ENCODE results near the gene CTXND2.
"Not testable (repeated sequence)": the region's sequence is repeated elsewhere in the genome, so short reads cannot be mapped to it uniquely, and the experiment has no call there.

Gene CTXND2

DNA sequence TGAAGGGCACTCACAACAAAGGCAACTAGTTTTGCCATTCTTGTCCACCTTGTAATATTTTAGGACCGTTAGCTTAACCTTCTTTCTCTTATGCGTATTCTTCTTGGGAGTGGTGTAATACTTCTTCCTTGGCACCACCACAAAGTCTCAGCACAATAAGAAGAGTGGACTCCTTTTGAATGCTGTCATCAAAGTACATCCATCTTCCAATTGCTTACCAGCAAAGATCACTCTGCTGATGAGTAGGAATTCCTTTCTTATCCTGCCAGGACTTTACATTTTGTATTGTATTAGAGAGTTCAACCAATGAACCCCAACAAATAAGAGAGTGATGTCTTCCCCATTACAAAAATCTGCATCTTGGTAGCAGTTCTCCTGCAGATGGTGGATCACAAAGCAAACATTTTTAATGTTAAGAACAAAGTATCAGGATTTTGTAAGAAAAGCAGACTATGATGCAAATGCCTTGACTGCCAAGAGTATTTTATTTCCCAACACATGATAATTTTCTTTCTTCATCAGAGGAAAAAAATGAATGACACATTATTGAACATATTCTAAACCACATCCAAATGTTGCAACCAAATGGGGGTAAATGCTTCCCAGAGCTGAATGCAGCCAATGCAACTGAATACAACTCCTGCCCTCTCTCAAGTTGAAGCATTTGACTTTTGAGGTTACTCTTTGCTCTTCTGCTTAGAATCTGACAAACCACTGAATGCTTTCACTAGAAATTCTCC lies 5.4 kb upstream of the CTXND2 start:
- Histone ChIP-seq H3K27ac (peak overlapping the region; percentile 9), H3K36me3 (no peaks in the 10 kb centered on the region), H3K4me1 (ENCODE audit: control insufficient read depth in 1 of 2, insufficient read depth in 1 of 2, low read depth in 1 of 2, low read length in 1 of 2) (peaks cover 19 to 20% of the 10 kb centered on the region in 2 experiments), H3K4me3 (ENCODE audit: low read depth in 1 of 2, low read length in 1 of 2) (no peak overlapping the region), H3K27me3 (no peaks in the 10 kb centered on the region), H3K9me3 (no peaks in the 10 kb centered on the region)
- TF ChIP-seq CTCF (IDR thresholded peaks at IDR 0.05): no peak

- H3K27ac ChIP-seq; H3K9me3 ChIP-seq; H3K36me3 ChIP-seq; H3K4me3 ChIP-seq (ENCODE audit: low read depth in 1 of 2, low read length in 1 of 2); H3K27me3 ChIP-seq: not testable (repeated sequence)
- H3K4me1 ChIP-seq (ENCODE audit: control insufficient read depth in 1 of 2, insufficient read depth in 1 of 2, low read depth in 1 of 2, low read length in 1 of 2): peaks cover 11 to 12% of the 10 kb centered on the region in 2 experiments
Observed at GRCh38 chr1:150883121-150883520, 3.8 kb upstream of the CTXND2 start.

DNA sequence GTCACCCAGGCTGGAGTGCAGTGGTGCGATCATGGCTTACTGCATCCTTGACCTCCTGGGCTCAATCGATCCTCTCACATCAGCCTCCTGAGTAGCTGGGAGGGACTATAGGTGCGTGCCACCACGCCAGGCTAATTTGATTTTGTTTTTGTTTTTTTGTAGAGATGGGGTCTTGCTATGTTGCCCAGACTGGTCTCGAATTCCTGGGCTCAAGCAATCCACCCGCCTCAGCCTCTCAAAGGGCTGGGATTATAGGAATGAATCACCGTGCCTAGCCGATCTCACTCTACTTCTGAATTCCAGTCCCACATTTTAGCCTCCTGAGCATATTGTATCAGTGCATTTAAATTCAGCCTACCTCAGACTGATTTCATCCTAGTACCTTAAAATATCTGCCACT lies 1.8 kb downstream of the CTXND2 start:
- Histone ChIP-seq H3K4me1 (ENCODE audit: control insufficient read depth in 1 of 2, insufficient read depth in 1 of 2, low read depth in 1 of 2, low read length in 1 of 2) (no peaks in the 10 kb centered on the region), H3K27me3 (no peaks in the 10 kb centered on the region), H3K36me3 (no peaks in the 10 kb centered on the region), H3K4me3 (ENCODE audit: low read depth in 1 of 2, low read length in 1 of 2) (no peak overlapping the region), H3K9me3 (no peaks in the 10 kb centered on the region), H3K27ac (no peak overlapping the region)
- TF ChIP-seq CTCF (IDR thresholded peaks at IDR 0.05): no peak

- TF ChIP-seq CTCF (IDR thresholded peaks at IDR 0.05): no peak
- Histone ChIP-seq H3K27ac (no peak overlapping the region), H3K9me3 (no peaks in the 10 kb centered on the region), H3K27me3 (no peaks in the 10 kb centered on the region), H3K36me3 (no peaks in the 10 kb centered on the region), H3K4me1 (ENCODE audit: control insufficient read depth in 1 of 2, insufficient read depth in 1 of 2, low read depth in 1 of 2, low read length in 1 of 2) (no peaks in the 10 kb centered on the region), H3K4me3 (ENCODE audit: low read depth in 1 of 2, low read length in 1 of 2) (no peak overlapping the region)
Observed at GRCh38 chr1:150890033-150890416, 3.1 kb downstream of the CTXND2 start.

DNA sequence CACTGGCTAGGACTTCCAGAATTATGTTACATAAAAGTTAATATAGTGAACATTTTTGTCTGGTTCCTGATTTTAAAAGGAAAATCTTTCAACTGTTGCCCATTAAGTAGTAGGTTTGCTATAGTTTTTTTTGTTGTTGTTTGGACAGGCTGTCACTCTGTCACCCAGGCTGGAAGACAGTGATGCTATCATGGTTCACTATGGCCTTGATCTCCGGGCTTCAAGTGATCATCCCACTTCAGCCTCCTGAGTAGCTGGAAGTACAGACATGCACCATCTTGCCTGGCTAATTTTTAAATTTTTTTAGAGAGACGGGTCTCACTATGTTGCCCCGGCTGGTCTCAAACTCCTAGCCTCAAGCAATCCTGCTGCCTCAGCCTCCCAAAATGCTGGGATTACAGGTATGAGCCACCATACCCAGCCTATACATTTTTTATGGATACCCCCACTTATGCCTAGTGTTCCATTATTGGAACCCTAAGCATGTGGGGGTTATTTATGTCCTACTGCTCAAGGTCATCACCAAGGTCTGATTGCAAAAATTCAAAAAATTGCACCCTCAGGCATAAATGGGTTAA lies 6.5 kb downstream of the CTXND2 start:
- H3K27ac ChIP-seq: no peak overlapping the region
- no peak overlapping the region for H3K4me3 ChIP-seq (ENCODE audit: low read depth in 1 of 2, low read length in 1 of 2)
- no peaks in the 10 kb centered on the region for H3K4me1 ChIP-seq (ENCODE audit: control insufficient read depth in 1 of 2, insufficient read depth in 1 of 2, low read depth in 1 of 2, low read length in 1 of 2)
- no peak for TF ChIP-seq CTCF (IDR thresholded peaks at IDR 0.05)
- H3K27me3 ChIP-seq: no peaks in the 10 kb centered on the region
- H3K9me3 ChIP-seq: no peaks in the 10 kb centered on the region
- no peaks in the 10 kb centered on the region for H3K36me3 ChIP-seq

DNA sequence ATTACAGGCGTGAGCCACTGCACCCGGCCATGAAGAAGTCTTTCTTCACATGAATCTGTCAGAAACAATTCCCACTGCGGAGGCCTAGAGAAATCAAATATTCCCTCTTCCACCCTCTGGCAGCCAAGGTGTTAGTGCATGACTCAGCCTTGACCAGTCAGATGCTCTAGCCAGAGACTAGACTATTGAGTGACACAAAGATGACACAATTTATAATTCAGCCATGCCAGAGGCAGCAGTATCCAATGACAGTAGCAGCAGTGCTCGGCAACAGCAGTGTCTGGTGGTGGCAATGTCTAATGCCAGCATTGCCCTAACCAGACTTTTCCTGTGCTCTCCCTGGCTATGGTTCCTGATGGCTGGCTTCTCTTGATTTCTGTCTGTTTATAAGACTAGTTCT lies 8.7 kb downstream of the CTXND2 start:
- TF ChIP-seq CTCF (IDR thresholded peaks at IDR 0.05): no peak
- Histone ChIP-seq H3K27me3 (no peaks in the 10 kb centered on the region), H3K9me3 (no peaks in the 10 kb centered on the region), H3K4me3 (ENCODE audit: low read depth in 1 of 2, low read length in 1 of 2) (no peak overlapping the region), H3K27ac (no peak overlapping the region), H3K36me3 (no peaks in the 10 kb centered on the region), H3K4me1 (ENCODE audit: control insufficient read depth in 1 of 2, insufficient read depth in 1 of 2, low read depth in 1 of 2, low read length in 1 of 2) (no peaks in the 10 kb centered on the region)

- not testable (repeated sequence) for H3K27me3 ChIP-seq; H3K36me3 ChIP-seq; H3K4me1 ChIP-seq (ENCODE audit: control insufficient read depth in 1 of 2, insufficient read depth in 1 of 2, low read depth in 1 of 2, low read length in 1 of 2); H3K9me3 ChIP-seq; H3K27ac ChIP-seq; H3K4me3 ChIP-seq (ENCODE audit: low read depth in 1 of 2, low read length in 1 of 2)
Observed at GRCh38 chr1:150899795-150900194, 12.9 kb downstream of the CTXND2 start.
